SK-N-SH (cell line): ENCODE measurements around the gene ACSF3.

Source experiments
- CHD2 ChIP-seq: fragments of 150-350 bp; IDR thresholded peaks from 2 replicates; pipeline ENCODE4 v1.6.1; 2018; ENCODE audit warnings: low read length; ENCODE audit not compliant: partially characterized antibody
- CTCF ChIP-seq: fragments of 200-600 bp; sonication (generic); IDR thresholded peaks from 2 replicates; pipeline ENCODE4 v1.6.1; 2017; ENCODE audit warnings: antibody characterized with exemption, mild to moderate bottlenecking, moderate library complexity
- EP300 ChIP-seq, 2 experiments: IDR thresholded peaks; 2 replicates each; pipeline versions ENCODE4 v1.4.0 to v1.6.1; 2012; ENCODE audit warnings: borderline replicate concordance in 1 of 2, low read depth in 1 of 2, low read length in 1 of 2
- GABPA ChIP-seq: IDR thresholded peaks from 2 replicates; pipeline ENCODE4 v1.4.0; 2012; ENCODE audit warnings: low read depth, mild to moderate bottlenecking
- GATA2 ChIP-seq: sonication (generic); formaldehyde crosslinking; IDR thresholded peaks from 2 replicates; pipeline ENCODE4 v1.5.0; 2020; ENCODE audit warnings: mild to moderate bottlenecking, missing genetic modification reagents
- POLR2AphosphoS5 ChIP-seq: IDR thresholded peaks from 2 replicates; pipeline ENCODE4 v1.6.1; 2012; ENCODE audit warnings: low read depth, low read length
- RAD21 ChIP-seq: IDR thresholded peaks from 2 replicates; pipeline ENCODE4 v1.6.1; 2012; ENCODE audit warnings: mild to moderate bottlenecking, low read length
- RCOR1 ChIP-seq: fragments of 150-350 bp; IDR thresholded peaks from 2 replicates; pipeline ENCODE4 v1.6.1; 2017; ENCODE audit warnings: antibody characterized with exemption, low read length
- REST ChIP-seq: IDR thresholded peaks from 2 replicates; pipeline ENCODE4 v1.6.1; 2012; ENCODE audit warnings: mild to moderate bottlenecking, low read depth, low read length, moderate library complexity
- RXRA ChIP-seq: IDR thresholded peaks from 2 replicates; pipeline ENCODE4 v1.4.0; 2012; ENCODE audit warnings: low read depth, mild to moderate bottlenecking, borderline replicate concordance
- SIN3A ChIP-seq: IDR thresholded peaks from 2 replicates; pipeline ENCODE4 v1.6.1; 2012; ENCODE audit warnings: low read depth, mild to moderate bottlenecking, low read length, moderate library complexity, borderline replicate concordance
- TAF1 ChIP-seq: IDR thresholded peaks from 2 replicates; pipeline ENCODE4 v1.6.1; 2012; ENCODE audit warnings: low read depth, mild to moderate bottlenecking, low read length, moderate library complexity, borderline replicate concordance
- TEAD4 ChIP-seq: IDR thresholded peaks from 2 replicates; pipeline ENCODE4 v1.4.0; 2012; ENCODE audit warnings: mild to moderate bottlenecking, borderline replicate concordance; ENCODE audit not compliant: insufficient read depth
- ZBTB33 ChIP-seq: IDR thresholded peaks from 2 replicates; pipeline ENCODE4 v1.4.0; 2012; ENCODE audit warnings: low read depth, borderline replicate concordance

- TF ChIP-seq CTCF (no peak), TEAD4 (no peak), POLR2AphosphoS5 (no peak), REST (no peak), GABPA (no peak), SIN3A (no peak), CHD2 (no peak), RXRA (no peak), EP300 (IDR thresholded peaks at IDR 0.05; ENCODE audit: borderline replicate concordance in 1 of 2, low read depth in 1 of 2, low read length in 1 of 2) (no peak), TAF1 (no peak), GATA2 (CRISPR knock-in tag) (no peak), RAD21 (no peak), ZBTB33 (no peak), RCOR1 (no peak)
These were observed 7.9 kb upstream of the ACSF3 start for GRCh38 chr16:89085755-89086154.
